KG1 (cell line): ENCODE results near the gene CALU.

Source experiments
- DNase-seq: peaks from one replicate; lab custom pipeline; 2025; lab: John Stamatoyannopoulos, UW

The CALU gene

DNA sequence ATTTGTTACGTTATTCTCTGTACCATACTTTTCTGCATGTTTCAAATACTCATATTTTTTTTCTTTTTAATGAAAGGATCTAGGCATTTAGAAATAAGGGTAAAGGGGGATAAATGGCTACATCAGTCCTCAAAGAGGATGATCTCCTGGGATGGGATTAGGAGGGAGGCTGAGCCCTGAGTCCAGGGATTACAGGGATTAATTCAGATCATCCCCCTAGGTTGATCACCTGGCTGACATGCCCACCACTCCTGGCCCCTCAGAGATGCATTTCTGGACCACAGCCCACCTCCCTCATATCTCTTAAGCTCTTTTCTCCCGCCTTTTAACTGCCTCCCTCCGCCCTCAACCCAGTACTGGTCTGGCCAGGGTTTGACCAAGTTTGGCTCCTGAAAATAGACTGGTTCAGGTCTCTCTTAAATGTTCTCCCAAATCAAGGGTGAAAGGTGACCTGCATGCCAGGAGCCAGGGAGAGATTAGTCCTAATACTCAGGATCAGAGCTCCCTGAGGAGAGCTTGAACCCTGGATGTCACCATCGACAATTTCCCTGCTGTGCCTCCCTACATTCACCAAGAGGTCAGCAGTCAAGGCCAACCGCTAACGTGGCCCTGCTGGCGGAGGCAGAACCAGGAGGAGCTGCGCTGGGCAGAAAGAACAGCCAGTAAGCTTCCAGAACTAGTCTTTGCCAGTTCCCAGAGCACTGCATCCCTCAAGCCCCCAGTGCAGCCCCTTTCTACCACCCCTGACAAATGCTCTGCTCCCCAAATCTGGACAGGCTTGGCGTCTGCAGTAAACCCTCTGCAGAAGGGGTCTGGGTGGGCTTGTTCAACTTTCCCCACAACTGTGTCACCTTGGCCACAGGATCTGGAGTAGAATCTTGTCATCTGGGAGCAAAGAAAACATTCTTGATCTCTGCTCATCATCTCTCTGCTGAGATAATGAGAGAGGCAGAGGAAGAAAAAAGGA is 49.6 kb downstream of the CALU start:
- no peak for DNase-seq

DNA sequence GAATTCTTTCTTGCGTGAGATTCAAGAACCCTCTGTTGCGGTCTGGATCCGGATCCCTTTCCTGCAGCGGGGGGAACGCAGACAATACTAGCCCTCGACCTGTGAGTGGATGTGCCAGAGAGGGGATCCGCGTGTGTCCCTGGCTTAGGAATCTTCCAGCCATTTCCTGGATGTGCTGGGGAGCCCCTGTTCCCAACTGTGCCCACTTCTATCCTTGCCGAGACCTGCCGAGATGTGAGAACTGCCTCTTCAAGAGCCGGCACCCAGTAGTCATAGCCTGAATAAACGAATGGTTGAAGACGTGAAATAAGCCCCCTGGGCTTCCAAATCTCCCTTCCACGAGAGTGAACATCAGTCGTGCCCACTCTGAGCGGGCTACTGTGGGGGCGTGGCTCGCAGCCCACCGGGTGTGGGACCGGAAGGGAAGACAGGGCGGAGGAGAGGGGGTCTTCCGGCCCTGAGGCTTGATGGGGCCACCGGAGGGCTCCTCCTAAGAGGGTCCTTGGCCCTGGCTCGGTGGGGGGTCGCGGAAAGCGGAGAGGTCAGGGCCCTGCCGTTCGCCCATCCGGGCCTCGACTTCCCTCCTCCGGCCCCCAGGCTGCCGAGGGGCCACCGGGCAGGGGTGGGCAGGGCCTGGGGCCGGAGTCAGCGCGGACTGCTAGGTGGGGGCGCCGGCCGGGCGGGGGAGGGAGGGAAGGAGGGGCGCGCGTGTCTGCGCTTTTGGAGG is 51.3 kb downstream of the CALU start:
- no peak for DNase-seq

DNA sequence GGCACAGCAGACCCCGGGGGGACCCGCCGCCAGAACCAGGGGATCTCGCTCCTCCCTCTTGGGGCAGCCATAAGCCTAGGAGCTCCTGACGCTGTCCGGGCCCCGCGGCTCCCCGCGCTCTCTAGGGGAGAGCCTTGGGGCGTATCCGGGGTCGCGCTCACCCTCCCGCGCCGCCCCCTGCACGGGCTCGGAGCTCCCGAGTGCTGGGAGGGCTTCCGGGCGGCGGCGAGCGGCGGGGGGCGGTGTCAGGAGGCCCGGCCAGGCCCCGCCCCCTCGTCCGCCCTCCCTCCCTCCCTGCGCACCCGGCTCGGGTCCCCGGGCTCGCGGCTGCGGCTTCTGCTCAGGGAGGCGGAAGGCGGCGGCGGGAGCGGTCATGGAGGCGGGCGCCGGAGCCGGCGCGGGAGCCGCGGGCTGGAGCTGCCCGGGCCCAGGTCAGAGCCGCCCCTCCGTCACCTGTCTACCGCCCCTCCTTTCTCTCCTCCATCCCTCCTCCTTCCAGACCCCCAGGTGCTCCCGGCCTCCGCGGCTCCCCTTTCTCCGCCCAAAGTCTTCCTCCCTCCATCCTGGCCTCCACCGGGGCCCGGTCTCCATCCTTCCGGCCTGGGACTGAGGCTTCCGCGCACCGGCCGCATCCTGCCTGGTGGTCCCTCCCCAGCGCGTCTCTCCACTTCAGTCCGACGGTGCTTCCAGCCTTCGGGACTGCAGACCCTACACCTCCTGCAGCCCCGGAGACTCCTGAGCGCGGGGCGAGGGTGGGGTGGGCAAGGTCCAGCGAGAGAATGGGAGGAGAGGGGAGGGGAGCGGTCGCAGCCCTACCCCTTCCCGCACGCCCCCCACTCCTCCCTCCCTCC is 52.2 kb downstream of the CALU start, which contains the start of gene CCDC136:
Gene CCDC136, plus strand, starts transcription at position 848 of the 851 bp plus-strand sequence. CDS start 444 bp downstream, outside the sequence.
- no peak for DNase-seq

DNA sequence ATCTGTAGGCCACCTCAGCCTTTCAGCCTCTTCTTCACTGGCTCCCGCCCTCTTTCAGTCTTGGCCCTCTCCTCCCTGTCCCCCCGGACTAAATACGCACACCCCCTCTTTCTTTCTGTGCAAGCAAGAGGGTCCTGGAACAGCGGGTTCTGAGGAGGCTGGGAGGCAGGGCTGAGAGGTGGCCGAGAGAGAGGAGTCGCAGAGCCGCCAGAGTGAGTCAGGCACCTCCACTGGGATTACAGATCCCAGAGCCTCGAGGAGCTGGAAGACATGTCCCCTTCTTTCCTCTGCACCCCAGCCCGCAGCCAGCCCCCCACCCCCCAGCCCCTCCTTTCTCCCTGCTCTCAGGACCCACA is 52.8 kb downstream of the CALU start:
- no peak for DNase-seq

DNA sequence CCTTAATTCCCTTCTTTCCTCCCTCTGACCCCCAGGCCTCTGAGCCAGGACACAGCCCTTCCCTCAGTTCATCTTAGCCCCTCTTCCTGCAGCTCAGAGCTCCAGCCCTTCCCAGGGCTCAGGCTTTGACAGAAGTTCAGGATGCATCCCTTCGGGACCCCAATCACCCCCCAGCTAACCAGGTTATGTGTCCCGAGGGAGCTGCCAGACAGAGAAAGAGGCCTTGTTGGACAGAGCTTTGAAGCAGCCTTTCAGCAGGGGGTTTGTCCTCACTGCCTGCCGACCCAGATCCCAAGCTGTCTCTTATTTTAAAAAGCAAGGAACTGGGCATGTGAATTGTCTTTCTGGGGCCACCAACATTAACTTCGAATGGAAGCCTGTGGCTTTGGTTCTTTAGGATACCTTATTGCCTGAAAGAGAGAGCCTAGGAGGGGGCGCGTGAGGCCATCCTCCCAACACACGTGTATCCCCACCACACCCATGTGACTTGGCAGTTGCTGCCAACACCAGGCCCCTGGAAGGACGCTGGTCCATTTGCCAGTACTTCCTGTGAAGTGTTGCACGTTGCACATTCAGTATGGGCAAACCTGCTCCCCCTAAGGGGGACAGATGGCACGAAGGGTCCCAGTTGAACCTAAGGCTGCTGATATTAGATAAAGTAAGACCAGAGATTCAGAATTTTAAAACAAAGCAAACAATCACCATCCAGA is 53.5 kb downstream of the CALU start:
- DNase-seq: no peak

DNA sequence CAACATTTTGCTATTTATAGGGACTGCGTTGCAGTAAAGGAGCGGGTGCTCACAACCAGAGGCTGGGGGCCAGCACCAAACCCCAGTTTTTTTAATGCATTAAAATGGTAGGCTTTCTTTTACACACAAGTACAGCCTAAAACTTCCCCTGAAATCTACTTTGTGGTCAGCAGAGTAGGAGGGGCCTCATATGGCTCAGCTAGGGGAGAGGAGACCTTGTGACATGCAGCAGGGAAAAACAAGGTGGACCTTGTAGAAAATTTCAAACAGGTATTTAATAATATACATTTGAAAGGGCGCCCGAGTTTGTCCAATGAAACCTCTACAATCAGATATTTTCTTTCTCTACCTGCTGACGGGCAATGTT is 54.0 kb downstream of the CALU start:
- no peak for DNase-seq

DNA sequence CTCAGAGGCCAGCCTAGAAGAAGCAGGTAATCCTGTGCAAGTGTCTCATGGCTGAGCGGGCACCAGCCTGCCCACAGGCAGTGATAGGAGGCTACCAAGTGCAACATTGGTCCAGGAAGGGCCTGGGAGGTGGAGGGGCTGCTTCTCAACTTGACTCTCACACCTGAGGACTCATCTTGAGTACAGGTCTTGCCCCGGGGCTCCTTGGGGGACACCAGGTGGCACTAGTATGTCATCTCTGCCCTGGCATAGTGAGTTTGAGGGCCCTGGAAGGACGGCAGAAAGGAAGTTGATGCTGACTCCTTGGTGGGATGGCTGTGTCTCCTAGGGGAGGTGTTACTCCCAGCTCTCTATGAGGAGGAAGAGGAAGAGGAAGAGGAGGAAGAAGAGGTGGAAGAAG is 54.9 kb downstream of the CALU start:
- DNase-seq: no peak

DNA sequence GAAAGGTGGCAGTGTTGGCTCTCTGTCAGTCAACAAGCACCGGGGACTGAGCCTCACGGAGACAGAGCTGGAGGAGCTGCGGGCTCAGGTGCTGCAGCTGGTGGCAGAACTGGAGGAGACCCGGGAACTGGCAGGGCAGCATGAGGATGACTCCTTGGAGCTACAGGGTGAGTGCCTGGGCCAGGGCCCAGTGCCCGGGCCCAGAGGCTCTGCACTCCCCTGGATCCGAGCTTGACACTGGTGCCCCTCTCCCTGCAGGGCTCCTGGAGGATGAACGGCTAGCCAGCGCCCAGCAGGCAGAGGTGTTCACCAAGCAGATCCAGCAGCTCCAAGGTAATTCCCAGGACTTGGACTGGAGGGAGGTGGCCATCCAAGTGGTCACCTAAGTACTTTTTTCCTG is 55.3 kb downstream of the CALU start:
- no peak for DNase-seq

DNA sequence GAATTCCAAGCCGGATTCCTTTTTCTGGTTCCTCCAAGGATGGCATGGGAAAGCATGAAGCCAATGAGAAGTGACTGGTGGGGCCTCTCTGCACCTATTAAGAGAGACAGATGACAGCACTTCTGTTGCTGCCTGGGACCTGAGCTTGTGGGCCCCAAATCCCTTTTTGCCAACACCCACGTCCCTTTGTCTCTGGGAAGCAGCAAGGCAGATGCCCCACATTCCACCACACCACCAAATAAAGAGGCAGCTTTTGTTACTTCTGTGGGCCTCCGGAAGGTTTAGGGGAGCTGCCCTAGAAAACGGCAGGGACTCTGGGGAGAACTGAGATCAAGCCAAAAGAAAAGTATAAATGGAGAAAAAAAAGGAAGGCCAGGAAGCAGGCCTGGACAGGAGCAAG is 56.0 kb downstream of the CALU start:
- DNase-seq: no peak

DNA sequence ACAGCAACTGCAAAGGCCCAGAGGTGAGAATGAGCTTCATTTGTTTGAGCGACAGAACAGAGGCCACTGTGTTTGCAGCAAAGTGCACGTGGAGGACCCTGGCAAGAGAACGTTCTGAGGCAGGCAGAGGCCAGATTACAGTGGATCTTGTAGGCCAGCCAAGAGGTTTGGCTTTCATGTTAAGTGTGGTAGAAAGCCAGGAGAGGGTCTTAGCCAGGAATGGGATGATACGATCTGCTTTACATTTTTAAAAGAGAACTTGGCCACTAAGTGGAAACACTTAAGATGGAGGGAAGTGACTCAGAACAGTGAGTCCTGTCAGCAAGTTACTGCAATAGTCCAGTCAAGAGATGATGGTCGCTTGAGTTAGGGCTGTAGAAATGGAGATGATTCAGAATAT is 57.2 kb downstream of the CALU start:
- DNase-seq: no peak

DNA sequence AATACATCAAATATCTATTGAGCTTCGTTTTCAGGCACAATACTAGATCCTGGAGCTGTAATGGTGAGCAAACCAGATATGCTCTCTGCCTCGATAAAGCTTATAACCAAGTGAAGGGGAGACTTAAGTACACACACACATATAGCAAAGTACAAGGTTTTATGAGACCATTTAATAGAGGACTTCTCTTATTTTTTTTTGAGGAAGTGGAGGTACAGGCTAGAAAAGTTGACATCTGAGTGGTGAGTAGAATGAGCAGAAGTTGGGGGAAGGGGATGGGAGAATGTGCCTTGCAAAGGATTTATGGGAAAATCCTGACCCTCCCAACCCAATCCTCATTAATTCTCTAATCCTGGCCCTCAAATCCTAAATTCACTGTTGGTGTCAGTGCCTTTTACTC is 60.3 kb downstream of the CALU start:
- DNase-seq: no peak

DNA sequence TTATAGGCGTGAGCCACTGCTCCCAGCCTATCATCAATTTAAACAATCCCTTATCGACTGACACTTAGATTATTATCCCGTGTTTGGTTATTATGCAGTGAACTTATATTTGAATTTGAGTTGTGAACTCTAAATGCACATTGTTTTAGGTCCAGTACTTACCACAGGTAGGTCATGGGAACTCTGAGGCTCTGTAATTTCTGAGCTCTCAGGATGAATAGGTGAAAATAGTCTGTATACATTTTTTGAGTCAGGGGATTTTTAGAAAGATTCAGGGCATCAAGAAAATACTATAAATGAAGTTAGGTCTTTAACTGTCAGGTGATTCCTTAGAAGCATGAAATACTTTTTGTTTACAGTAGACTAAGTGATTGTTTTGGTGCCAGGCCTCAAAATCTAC is 61.4 kb downstream of the CALU start:
- no peak for DNase-seq

DNA sequence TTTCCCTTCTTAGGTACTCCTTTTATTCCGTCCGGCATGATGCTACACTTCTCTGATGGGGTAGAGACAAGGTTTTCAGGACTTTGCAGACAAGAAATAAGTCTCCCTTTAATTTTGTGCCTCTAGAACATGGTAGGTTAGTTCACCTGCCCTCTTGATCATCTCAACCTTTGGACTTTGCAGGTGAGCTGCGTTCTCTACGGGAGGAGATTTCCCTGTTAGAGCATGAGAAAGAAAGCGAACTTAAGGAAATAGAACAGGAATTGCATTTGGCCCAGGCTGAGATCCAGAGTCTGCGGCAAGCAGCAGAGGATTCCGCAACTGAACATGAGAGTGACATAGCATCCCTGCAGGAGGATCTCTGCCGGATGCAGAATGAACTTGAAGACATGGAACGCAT is 61.8 kb downstream of the CALU start:
- DNase-seq: no peak

DNA sequence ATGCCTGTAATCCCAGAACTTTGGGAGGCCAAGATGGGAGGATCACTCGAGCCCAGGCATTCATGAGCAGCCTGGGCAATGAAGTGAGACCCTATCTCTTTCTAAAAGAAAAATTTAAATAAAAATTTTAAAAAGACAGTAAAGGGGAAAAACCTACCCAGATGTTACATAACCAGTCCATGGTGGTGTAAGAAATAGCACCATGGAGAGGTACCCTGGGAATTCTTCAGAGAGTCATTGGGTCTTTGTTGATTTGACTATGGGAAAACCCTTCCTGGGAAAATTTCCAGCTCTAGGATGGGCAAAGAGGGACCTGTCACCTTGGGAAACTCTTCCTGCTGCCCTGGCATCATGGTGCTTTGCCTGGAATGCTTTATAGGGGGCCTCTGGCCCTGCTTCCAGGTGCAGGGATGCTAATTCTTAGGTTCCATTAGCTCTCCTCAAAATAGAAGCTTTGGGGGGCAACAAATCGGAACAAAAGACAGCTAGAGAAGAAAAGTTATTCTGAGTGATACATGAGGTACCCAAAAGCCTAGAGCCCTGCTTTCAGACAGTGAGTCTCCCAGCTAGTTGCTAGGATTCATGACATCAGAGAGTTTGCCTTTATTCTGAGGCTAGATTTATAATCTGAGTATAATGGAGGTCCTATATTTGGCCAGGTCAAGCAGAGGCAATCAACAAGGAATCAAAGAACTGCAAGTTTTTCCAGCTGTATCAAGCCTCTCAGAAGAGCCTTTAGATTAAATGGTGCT is 62.7 kb downstream of the CALU start:
- no peak for DNase-seq

DNA sequence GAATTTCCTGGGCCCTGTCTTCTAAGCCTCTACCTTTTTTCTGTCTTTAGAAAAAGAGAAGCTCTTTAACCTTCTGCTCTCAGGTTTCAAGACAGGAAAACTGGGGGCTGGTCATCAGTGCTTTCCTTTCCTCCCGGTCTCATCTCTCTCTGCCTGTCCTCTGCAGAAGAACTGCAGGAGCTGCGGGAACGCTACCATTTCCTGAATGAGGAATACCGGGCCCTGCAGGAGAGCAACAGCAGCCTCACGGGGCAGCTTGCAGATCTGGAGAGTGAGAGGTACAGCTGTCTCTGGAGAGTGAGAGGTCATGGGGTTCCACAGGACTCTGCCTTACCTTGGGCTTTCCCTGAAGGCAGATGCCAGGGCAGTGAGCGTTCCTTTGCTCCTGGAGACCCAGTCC is 65.3 kb downstream of the CALU start:
- no peak for DNase-seq

DNA sequence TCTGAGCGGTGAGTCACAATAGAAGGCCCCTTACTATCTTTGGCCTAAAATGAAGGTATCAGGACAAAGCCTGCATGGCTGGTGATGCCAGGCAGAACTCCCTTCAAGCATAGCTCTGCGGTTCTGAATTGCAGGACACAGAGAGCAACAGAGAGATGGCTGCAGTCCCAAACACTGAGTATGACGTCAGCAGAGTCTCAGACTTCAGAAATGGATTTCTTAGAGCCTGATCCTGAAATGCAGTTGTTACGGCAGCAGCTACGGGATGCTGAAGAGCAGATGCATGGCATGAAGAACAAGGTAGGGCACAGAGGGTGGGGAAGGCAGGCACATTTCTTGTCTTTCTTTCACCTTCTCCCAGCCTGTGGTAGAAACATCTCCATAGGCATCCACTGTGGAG is 66.1 kb downstream of the CALU start:
- no peak for DNase-seq

DNA sequence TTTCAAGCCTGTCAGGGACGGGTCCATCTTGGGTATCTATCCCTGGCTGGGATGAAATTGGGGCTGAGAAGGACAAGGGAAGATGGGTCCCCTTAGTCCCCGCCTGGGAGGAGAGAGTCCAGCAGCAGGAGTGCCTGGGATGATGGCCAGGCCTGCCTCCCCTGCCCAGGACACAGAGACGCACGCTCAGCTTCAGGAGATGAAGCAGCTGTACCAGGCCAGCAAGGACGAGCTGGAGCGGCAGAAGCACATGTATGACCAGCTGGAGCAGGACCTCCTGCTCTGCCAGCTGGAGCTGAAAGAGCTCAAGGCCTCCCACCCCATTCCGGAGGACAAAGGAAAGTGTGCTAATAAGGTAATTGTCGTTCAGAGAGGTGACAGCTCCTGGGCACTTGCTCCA is 68.0 kb downstream of the CALU start:
- no peak for DNase-seq

DNA sequence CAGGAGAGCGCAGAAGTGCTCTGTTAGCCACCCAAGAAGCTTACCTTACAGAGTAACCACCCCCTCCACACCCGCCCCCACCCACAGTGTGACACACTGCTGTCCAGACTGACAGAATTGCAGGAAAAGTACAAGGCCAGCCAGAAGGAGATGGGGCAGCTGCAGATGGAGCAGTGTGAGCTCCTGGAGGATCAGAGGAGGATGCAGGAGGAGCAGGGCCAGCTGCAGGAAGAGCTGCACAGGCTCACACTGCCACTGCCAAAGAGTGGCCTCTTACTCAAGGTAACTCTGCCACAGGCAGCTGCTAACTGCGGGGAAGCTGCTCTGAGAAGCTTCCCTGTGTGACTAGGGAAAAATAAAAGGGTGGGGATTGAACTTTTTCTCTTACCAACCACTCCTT is 70.2 kb downstream of the CALU start:
- DNase-seq: no peak

DNA sequence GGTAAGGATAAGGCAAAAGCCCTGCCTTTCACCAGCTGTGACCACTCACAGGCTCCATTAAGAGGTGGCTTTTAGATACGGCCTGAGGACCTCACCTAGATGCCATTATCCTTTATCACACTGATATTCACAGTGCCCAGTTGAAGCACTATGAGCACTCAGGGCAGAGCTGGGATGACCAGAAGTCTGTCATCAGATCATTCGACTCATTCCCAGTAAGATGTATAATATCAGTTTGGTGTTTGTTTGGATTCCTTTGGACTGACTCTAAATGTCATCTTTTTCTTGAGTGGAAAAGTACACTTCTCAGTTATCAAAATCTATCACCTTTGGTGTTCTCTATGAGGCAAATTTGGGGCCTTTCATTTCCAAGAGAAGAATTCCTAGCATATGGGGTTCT is 71.3 kb downstream of the CALU start:
- no peak for DNase-seq

DNA sequence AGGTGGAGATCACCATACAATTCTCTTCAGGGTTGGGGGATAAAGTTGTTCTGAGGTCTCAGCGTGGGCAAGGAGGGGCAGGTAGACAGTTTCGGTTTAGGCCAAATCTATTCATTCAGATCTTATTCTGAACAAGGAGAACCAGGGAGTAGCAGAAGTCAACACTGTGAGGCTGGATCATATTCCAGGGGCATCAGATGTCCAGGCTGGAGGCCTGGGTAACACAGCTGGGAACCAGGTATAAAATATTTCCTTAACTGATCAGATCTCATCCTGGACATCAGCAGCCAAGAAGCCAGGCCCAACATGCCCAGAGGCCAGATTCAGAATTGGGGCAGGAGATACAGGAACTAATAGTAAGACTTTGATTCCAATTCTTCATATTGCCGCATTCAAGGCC is 71.8 kb downstream of the CALU start:
- DNase-seq: no peak
